SH-SY5Y (cell line): ENCODE results near the gene EXOC2.

Experiments used
- GATA2 ChIP-seq: IDR thresholded peaks from 2 replicates; pipeline ENCODE4 v1.6.1; 2011; ENCODE audit warnings: mild to moderate bottlenecking, low read depth, low read length
- GATA3 ChIP-seq: IDR thresholded peaks from 2 replicates; pipeline ENCODE4 v1.6.1; 2011; ENCODE audit warnings: low read depth, mild to moderate bottlenecking, low read length, moderate library complexity

GRCh38 chr6:713351-713750 lies 20.4 kb upstream of the EXOC2 start:
- TF ChIP-seq GATA2 = no peak
- TF ChIP-seq GATA3 = no peak
